ENCODE results near the gene SEC61A1. TPM values are rescaled to one million over a fixed set of nuclear protein-coding genes. Genes with fewer than 3 reads are reported as not detected.

Gene SEC61A1
- polyA plus RNA-seq, 2 of the 4 experiments (the other 2 are of a cell fraction) = 93.5 to 180 TPM

DNA sequence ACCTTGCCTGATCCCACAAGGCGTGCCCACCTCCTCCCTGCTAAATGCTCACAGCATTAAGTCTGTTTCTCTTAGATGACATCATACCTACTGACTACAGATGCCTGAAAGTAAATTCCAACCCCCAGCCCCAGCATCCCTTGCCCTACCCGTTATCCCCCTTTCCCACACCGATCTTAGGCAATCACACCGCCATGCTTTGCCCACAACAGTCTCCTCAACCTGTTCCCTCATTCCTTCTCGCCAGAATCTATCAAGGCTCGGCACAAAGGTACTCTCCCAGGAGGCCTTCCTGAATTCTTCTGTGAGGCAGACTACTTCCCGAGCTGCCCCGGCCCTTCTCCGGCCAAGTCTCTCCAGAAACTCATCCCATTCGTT is 789 bp upstream of the SEC61A1 start:
- H3K9me3 ChIP-seq = no peaks in the 10 kb centered on the region
- ChIA-PET POLR2A (no interaction called here), CTCF (interaction anchor here (1.0 kb wide), 1 partner anchor 38 kb away, joined by 3 read pairs; no protein-coding TSS in a partner anchor)
- H3K4me2 ChIP-seq = peak overlapping the region; percentile 77
- ATAC-seq (no peak; a peak in 3 of 6 replicates), FAIRE-seq (no peak), DNase-seq (ENCODE audit: low read depth in 1 of 2, low spot score in 1 of 2) (peak in 1 of 2 experiments; percentile 18)
- WGBS (ENCODE audit: missing lambda C conversion rate) = 24% methylated on average over 9 of the region's 10 CpGs
- peak overlapping the region; percentile 85 to 99 for H3K27ac ChIP-seq
- H3K4me1 ChIP-seq = peaks cover 29% of the 10 kb centered on the region
- peak overlapping the region; percentile 85 for H3K4me3 ChIP-seq
- TF ChIP-seq CTCF (IDR thresholded peaks at IDR 0.05) (no peak), FOSB (CRISPR knock-in tag; IDR thresholded peaks at IDR 0.05) (no peak), MAFK (IDR thresholded peaks at IDR 0.05; ENCODE audit: partially characterized antibody) (no peak), BHLHE40 (IDR thresholded peaks at IDR 0.05; ENCODE audit: low read depth, low read length) (no peak), RARB (CRISPR knock-in tag; IDR thresholded peaks at IDR 0.05) (no peak), JUNB (IDR thresholded peaks at IDR 0.05) (no peak), HOXB5 (CRISPR knock-in tag; IDR thresholded peaks at IDR 0.05) (no peak)

GRCh38 chr3:128052595-128053351 is 536 bp downstream of the SEC61A1 start:
- no peak for FAIRE-seq
- no peak for DNase-seq (ENCODE audit: low read depth in 1 of 2, low spot score in 1 of 2)
- ChIA-PET CTCF (interaction anchor here (1.5 kb wide), 1 partner anchor 15 kb away, joined by 5 read pairs; no protein-coding TSS in a partner anchor), POLR2A (interaction anchor here (0.5 kb wide), 1 partner anchor 40 kb away, joined by 3 read pairs; no protein-coding TSS in a partner anchor)
- no peak; a peak in 1 of 6 replicates for ATAC-seq
- peak overlapping the region; percentile 85 for H3K4me3 ChIP-seq
- no peaks in the 10 kb centered on the region for H3K9me3 ChIP-seq
- H3K4me1 ChIP-seq = peaks cover 29% of the 10 kb centered on the region
- TF ChIP-seq PHF8 (IDR thresholded peaks at IDR 0.05; ENCODE audit: borderline replicate concordance, low read depth) (peak; percentile 67), CBX8 (IDR thresholded peaks at IDR 0.05) (no peak), ZC3H11A (IDR thresholded peaks at IDR 0.05) (no peak), MYC (IDR thresholded peaks at IDR 0.05; ENCODE audit: borderline replicate concordance, low read length) (no peak), JUN (IDR thresholded peaks at IDR 0.05) (0 out of 5 replicates have a peak, but pooled peaks of 1 of the 2 experiments have one; percentile 5)
- H3K4me2 ChIP-seq = peak overlapping the region; percentile 98
- peak overlapping the region; percentile 91 to 99 for H3K27ac ChIP-seq
- WGBS (ENCODE audit: missing lambda C conversion rate) = 2% methylated on average over 16 of the region's 33 CpGs

DNA sequence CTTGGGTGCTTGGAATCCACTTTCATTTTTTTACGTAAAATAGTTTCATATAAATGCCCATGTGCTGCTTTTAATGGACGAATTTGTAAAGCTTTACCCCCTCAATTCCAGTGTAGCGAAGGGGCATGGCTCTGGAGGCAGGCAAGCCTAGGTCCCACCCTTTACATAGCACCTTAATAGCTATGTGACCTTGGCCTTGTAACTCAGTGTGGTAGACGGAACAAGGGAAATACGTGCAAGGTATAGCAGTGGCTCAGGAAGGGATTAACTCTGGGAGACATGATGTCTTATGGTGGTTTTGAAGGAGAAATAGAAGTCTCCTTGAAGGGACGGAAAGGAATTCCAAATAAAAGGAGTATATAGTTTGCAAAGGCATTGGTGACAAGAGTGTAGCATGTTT is 1.4 kb downstream of the SEC61A1 start:
- no peak for DNase-seq (ENCODE audit: low read depth in 1 of 2, low spot score in 1 of 2)
- Histone ChIP-seq H3K4me1 (peaks cover 29% of the 10 kb centered on the region), H3K27ac (peak overlapping the region; percentile 91 to 99), H3K4me3 (peak overlapping the region; percentile 85), H3K4me2 (peak overlapping the region; percentile 98), H3K9me3 (no peaks in the 10 kb centered on the region)
- ChIA-PET POLR2A (no interaction called here), CTCF (interaction anchor here (1.5 kb wide), 1 partner anchor 14 kb away, joined by 5 read pairs; no protein-coding TSS in a partner anchor)
- 75% methylated on average over 6 of the region's 6 CpGs for WGBS (ENCODE audit: missing lambda C conversion rate)
- TF ChIP-seq PHF8 (IDR thresholded peaks at IDR 0.05; ENCODE audit: borderline replicate concordance, low read depth) (no peak), MAX (IDR thresholded peaks at IDR 0.05) (no peak), KDM1A (IDR thresholded peaks at IDR 0.05; ENCODE audit: low read depth) (no peak), EHF (CRISPR knock-in tag; IDR thresholded peaks at IDR 0.05) (no peak), BCL3 (IDR thresholded peaks at IDR 0.05) (no peak), SREBF2 (IDR thresholded peaks at IDR 0.05) (no peak), RNF2 (IDR thresholded peaks at IDR 0.05; ENCODE audit: borderline replicate concordance, low read depth) (no peak), ZNF302 (CRISPR knock-in tag; IDR thresholded peaks at IDR 0.05) (no peak), MAZ (IDR thresholded peaks at IDR 0.05; ENCODE audit: borderline replicate concordance, low read depth, low read length) (no peak), HMGXB4 (CRISPR knock-in tag; IDR thresholded peaks at IDR 0.05; ENCODE audit: borderline replicate concordance) (no peak), NR3C1 (IDR thresholded peaks at IDR 0.05) (no peak), FOXS1 (CRISPR knock-in tag; IDR thresholded peaks at IDR 0.05) (no peak), USF2 (IDR thresholded peaks at IDR 0.05) (no peak), FOSB (CRISPR knock-in tag; IDR thresholded peaks at IDR 0.05) (no peak)
- no peak for FAIRE-seq
- no peak for ATAC-seq

Data from A549 (cell line).